HG02870 (cell line): ENCODE measurements around the gene COQ2.
"Not testable (repeated sequence)": the region's sequence is repeated elsewhere in the genome, so short reads cannot be mapped to it uniquely, and the experiment has no call there.

ENCODE experiments used
- ATAC-seq: cut with Tn5 transposase; IDR thresholded peaks from one replicate; pipeline ENCODE4 v1.9.1; 2021; ENCODE audit warnings: mild to moderate bottlenecking, moderate library complexity; ENCODE audit not compliant: unreplicated experiment

COQ2 gene

DNA sequence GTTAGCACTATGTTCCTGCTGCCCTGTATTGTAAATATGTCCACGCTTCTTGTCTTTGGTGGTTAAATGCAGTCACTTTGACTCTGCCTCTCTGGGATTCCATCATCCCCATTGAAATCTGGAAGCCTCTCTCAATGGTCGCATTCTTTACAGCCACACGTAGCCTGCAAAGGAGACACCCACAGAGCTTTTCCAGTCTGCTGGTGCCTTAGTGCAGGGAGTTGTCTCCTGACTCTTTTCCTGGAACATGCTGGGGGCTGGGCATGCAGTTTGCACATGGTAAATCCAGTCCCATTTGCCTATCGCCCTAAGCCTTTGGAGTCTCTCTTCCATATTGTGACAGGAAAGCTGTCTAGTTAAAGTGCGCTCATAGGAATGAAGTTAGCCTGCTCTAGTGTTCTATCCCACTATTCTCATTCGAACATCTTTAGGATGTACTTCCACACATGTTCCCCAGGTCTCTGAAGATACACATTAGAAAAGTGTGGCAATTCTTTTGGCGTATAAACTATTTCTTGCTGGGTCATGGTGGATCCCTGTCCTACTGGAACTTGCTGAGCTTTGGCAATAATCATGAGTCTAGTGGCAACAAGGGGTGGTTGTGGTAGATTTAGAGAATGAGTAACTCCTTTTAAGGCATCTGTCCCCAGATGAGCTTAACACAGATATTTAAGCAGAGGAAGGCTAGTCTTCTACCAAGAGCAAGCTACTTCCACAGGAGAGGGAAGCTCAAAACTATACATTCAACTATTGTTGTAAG is 33.7 kb downstream of the COQ2 start:
- no peak for ATAC-seq

DNA sequence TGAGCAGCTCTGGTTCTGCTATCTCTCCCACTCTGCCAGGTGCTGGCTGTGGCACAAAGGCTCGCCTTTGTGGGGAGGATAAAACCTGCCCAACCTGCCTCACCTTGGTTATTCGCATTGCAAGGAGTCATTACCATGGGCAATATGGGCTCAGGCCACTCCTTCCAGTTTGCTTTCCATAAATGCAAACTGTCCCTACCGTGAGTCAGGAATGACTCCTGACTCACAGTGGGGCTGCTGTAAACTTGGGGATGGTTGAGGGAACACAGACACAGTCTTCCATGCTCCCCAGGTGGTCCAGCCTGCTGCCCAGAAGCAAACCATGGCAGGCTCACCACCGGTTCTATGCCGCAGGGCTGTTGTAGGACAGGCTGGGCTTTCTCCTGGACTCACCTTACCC is 36.1 kb downstream of the COQ2 start:
- no peak for ATAC-seq

DNA sequence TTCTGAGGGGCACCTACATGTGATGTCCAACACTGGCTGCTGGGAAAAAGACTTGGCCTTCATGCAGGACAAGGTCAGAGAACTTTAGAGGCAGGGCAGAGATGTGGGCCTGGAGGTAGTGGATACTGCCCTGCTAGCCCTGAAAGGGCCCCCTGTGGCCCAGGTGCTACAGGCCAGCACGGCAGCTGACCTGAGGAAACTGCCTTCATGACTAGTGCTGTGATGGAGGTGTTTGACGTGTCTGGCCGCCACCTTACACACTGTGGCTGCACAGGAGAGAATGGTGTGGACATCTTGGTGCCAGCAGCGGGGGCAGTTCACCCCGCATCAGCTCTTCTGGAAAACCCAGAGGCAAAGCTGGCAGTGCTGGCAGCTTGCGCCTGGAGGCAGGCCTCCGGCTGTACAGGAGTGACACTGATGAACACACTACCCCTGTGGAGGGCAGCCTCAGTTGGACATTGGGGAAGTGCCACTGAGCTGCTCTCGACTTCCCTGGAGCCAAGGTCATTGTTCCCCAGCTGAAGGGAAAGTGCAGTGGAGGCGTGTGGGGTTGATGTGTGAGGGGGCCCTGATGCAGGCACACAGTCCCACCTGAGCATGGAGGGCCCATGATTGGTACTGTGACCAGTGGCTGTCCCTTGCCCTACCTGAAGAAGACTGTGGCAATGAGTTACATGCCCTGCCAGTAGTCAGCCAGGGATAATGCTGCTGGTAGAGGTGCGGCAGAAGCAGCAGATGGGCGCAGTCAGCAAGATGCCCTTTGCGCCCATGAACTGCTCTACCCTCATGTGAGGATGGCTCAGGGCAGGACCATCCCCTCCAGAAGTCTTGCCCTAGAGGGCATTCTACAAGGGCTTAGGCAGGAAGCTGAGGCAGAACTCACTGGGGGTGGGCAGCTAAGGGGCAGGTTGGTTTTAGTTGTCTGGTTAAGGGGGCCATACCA is 36.9 kb downstream of the COQ2 start:
- no peak for ATAC-seq

DNA sequence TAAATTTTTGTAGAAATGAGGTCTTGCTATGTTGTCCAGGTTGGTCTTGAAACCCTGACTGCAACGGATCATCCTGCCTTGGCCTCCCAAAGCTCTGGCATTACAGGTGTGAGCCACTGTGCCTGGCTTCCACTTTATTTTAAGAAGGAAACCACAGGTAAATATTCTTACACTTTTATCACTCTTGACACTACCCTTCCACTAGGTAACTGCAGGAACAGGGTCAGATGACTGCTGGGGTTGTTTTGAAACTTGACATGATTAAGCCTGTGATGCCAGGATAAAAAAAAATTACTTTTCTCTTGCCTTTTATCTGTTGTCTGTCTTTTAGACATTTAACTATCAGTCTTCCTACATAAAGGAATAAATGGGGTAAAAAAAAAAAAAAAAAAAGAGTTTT is 43.5 kb downstream of the COQ2 start:
- no peak for ATAC-seq

DNA sequence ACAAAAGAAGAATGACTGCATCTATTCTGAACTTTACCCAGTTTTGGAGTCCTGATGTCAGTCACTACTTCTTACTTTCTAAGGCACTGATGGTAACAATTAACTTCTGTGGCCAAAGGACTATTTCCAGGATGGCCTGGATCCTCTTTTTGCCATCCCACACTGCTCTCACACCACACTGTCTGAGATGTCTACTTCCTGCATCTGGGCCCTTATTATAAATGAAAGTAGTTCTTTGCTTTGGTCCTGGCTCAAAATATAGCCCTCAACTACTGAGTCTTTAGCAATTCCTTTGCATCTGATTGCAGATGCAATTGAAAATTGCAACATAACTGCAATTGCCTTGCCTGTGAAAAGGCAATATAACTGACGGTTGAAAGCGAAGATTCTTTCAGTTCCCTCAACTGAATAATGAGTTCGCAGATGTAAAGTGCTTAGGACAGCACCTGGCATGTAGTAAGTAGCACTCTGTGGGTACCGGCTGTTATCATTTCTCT is 44.2 kb downstream of the COQ2 start:
- peak; percentile 86 for ATAC-seq

DNA sequence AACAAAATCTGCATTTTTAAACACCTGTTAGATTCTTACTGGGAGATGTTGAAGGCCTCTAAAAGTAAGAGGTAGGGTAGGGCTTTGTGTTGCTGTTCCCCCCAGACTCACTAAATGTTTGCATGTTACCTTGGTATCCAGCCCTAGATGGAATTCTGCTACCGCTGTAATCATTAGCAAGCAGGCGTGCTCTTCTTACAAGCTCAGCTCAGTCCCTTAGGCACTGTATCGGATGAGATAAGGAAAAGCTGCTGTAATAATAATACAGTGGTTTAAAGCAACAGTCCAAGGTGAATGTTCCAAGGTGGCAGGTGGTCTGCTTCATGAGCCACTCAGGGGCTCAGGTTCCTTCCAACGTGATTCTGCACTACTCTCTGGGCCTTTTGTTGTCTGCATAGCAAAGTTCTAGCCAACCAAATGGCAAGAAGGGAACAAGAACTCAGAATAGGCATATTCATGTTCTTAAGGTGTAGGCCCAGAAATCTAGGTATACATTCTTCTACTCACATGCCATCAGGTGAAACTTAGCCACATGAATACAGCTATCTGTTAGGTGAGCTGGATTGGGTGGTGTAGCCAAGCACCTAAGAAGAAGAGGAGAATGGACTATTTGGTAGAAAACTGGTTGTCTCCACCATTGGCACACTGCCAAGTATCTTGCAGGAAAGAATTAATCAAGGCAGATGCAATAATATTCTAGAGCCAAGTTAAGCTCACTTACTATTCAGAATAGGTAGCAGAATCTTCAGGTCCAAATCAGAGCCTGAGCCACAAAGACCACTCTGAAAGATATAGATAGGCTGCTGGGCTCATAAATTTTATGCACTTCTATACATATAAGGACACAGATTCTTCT is 46.0 kb downstream of the COQ2 start:
- ATAC-seq = no peak

DNA sequence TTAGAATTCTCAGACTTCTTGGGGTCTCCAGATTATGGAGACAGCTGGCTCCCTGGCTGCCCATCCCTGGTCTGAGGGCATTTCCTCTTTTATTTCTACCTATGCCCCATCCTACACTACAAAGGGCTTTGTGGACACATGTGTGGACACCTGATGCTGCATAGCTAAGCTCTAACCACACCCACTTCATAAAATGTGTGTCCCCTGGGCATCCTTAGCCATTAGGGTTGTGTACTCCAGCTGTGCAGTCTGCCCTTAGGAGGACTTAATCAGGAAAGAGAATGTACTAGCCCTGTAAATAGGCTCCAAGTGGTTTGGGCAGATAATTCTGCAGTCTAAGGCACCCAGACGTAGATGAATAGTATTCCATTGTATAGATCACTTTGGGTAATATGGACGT is 47.0 kb downstream of the COQ2 start:
- no peak for ATAC-seq

DNA sequence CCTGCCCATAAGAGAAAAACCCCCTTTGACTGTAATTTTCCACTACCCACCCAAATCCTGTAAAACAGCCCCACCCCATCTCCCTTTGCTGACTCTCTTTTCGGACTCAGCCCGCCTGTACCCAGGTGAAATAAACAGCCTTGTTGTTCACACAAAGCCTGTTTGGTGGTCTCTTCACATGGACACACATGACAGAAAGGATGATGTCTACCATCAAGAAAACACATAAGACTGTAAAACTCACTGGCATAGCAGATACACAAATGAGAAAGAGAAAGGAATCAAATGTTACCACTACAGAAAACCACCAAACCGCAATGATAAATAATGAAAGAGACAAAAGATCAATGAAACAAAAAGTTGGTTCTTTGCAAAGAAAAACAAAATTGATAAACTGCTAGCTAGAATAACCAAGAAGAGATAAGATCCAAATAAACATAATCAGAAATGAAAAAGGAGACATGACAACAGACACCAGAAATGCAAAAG is 48.9 kb downstream of the COQ2 start:
- peak; percentile 26 for ATAC-seq

DNA sequence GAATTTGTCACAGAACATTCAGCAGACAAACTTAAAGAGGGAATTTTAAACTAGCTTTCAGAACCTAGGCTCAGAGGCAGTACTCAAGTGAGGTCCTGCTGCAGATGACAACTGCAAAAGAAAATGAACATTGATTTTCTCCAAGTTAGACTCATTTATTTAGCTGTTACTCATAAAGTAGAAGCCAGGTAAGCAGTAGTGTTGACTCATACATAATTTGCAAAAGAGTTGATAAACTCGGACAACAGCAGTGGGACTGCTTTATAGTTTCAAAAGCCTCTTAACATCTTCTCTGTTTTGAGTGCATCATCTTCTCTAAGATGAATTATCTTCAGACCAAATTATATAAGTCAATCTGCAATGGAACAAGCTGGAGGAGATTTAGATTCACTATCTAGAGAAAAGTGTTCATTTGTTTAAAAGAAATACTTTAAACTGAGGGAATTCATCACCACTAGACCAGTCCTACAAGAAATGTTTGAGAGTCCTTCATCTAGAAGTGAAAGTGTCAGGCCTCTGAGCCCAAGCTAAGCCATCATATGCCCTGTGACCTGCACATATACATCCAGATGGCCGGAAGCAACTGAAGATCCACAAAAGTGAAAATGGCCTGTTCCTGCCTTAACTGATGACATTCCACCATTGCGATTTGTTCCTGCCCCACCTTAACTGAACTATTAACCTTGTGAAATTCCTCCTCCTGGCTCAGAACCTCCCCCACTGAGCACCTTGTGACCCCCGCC is 49.5 kb downstream of the COQ2 start:
- no peak for ATAC-seq

DNA sequence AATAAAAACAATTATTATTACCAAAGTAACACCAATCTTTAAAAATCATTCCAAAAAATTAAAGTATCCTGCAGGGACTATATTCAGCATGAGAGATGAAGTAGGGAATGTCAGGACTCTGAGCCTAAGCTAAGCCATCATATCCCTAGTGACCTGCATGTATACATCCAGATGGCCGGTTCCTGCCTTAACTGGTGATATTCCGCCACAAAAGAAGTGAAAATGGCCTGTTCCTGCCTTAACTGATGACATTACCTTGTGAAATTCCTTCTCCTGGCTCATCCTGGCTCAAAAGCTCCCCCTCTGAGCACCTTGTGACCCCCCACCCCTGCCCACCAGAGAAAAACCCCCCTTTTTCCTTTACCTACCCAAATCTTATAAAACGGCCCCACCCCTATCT is 50.2 kb downstream of the COQ2 start:
- ATAC-seq = not testable (repeated sequence)

DNA sequence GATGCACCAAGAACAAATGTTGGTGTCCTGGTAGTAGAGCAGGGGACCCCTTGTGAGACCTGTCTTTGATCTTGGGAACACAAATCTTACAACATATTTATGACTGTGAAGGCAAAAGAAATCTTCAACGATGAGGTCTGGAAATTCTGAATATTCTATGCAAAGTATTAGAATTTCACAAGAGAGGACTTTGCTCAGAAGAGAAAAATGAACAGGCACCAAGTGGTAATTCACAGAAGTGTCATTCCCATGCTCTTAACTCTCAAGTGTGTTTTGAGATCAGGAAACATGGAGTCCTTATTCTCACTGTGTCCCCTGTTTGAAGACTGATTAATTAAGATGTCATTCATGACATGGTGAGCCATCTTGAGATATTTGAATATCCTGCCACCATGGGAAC is 52.5 kb downstream of the COQ2 start:
- ATAC-seq = no peak

DNA sequence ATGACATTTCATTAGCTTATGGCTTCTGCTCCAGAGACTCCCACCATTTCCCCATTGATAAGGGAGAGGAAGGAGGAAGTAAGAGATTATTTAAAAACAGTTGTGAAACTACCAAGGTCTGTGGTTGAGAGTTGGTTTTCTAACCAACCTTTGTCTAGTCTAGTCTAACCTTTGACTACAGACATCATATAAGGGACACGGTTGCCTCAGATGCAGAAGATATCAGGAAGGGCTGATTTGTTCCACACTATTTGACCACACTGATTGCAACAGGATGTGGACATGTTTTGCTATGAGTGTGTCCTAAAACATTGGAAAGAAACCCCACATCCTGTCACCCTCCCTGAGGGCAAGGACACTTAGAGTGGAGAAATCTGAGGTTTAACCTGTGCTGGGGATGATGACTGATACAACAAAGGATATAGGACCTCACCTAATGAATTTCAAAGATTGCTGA is 53.0 kb downstream of the COQ2 start:
- peak; percentile 68 for ATAC-seq

DNA sequence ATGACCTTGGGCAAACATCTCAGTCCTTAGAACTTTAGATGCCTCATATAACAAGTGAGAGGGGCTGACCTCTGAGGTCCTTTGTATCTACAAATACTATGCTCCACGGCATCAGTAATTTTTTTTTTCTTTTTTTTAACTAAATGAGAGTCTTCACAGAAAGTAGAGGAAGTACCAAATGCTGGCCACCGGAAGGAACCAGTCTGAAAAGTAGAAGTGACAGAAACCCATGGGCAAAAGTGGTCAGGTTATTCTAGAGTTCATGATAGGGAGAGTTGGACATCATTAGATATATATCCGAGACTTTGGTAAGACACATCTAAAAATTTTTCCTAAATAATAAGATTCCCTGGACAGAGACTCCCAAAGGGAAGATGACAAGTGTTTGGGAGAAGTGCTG is 53.7 kb downstream of the COQ2 start:
- ATAC-seq = no peak

DNA sequence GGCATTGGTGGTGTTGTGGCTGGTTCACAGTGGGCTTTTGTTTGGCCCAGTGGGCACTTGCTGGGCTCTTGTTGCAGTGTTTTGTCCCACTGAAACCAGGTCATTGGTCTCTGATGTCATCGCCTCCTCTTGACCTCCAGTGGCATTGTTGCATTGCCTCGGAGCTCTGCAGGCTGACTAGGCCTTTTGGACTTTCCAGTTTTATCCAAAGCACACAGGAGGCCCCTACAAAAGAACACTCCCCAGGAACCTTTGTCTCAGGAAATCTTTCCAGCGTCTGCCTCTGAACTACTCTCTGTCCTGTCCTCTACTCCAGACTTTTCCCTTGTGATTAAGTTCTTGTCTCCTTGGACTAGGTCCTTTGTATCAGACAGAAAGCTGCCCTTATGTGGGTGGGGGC is 54.8 kb downstream of the COQ2 start:
- ATAC-seq = no peak

DNA sequence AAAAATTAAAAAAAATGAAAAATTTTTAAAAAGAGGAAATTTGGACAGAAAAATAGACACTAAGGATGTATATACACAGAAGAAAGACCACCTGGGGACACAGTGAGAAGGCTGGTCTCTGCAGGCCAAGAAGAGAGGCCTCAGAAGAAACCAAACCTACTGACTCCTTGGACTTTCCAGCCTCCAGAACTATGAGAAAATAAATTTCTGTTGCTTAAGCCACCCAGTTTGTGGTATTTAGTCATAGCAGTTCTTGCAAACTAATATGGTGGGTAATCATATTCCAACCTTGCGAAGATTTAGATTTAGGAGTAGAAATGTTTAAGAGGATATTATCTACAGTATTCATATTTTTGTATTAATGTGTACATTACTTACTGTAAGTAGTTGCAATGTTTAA is 56.4 kb downstream of the COQ2 start:
- ATAC-seq = no peak

DNA sequence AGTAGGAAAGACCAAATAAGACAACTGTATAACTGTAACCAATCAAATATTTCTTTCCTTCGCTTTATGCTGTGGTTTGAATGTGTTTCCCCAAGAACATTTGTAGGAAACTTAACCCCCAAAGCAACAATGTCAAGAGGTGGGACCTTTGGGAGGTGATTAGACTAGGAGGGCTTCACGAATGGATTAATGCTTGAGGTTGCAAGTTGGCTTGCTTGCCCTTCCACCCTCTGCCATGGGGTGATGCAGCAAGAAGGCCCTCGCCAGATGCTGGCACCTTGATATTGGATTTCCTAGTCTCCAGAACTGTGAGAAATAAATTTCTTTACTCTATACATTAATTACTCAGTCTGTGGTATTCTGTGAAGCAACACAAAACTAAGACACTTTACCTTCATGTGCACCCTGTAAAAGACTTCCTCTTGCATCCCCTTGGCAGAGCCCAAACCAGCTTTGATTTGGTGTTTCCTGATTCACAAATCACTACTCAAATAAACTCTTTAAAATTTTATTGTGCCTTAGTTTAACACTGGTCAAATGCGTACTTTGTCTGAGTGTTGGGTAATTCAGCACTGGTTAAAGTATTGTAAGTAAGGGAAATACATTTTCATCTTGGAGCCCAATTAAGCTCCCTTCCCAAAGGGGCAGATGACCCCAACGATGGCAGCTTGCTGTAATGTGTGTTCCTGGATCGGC is 59.9 kb downstream of the COQ2 start:
- ATAC-seq = no peak

DNA sequence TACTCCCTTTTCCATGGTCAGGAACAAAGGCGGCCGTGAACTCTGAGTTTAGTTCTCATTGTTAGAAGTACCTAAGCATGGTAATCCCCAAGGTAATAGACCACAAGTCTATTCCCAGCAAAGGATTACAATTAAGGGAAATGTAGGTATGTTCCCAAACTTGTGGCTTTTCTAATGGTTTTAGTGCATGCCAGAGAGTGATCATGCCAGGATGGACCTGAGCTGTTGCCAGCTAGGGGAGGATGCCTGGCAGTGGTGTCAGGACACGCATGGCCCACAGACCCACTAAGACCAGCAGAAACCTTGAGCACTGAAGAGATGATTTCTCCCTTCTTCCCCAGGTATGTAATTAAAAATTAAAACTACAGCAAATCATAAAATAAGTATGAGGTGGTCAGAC is 60.8 kb downstream of the COQ2 start:
- ATAC-seq = no peak

DNA sequence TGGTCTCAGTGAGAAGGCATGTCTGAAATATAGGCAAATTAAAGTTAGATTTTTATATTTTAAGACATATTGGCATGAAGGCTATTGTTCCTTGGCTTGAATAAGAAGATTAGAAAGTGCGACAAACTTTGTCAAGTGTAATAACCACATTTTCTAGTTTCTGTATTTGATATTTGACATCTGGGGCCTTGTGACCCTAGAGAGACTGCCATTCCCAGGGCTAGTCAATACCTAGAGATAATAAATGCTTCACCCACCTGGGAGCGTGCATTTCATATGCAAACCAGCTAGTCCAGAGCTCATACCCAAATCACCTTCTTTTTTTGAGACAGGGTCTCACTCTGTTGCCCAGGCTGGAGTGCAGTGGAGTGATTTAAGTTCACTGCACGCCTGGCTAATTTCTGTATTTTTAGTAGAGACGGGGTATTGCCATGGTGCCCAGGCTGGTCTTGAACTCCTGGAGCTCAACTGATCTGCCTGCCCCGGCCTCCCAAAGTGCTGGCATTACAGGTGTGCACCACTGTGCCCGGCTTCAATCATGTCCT is 62.6 kb downstream of the COQ2 start:
- ATAC-seq = peak; percentile 41
